Esophagus squamous epithelium (tissue), 4 donors: ENCODE results near the gene CAB39L.

ENCODE experiments used
- CTCF ChIP-seq, 6 experiments: fragments of 450-650 bp in 4 of 6; fragments of 200-600 bp in 2 of 6; sonication (generic) in 2 of 6; IDR thresholded peaks; one replicate each; pipeline ENCODE4 v1.5.1; 2016 to 2019; ENCODE audit warnings: antibody characterized with exemption in 6 of 6, mild to moderate bottlenecking in 4 of 6, moderate library complexity in 4 of 6
- POLR2A ChIP-seq, 4 donors: fragments of 450-650 bp; IDR thresholded peaks; one replicate each; pipeline ENCODE4 v1.6.1; 2017; ENCODE audit warnings: antibody characterized with exemption in 4 of 4, mild to moderate bottlenecking in 4 of 4, moderate library complexity in 3 of 4

GRCh38 chr13:49279885-49280284 is 164.0 kb downstream of the CAB39L start:
- TF ChIP-seq CTCF (IDR thresholded peaks at IDR 0.05) = no peak
- no peak for TF ChIP-seq POLR2A (IDR thresholded peaks at IDR 0.05)
